ENCODE measurements around the gene APOL4. TPM values are rescaled to one million over a fixed set of nuclear protein-coding genes. Genes with fewer than 3 reads are reported as not detected.
"Not testable (repeated sequence)": the region's sequence is repeated elsewhere in the genome, so short reads cannot be mapped to it uniquely, and the experiment has no call there.

APOL4 gene
- total RNA-seq, 4 donors from 2014 or later: 3.3 to 7.9 (median 6.4) TPM

GRCh38 chr22:36164621-36165020 lies 37.0 kb downstream of the APOL4 start:
- no peak for DNase-seq (ENCODE audit: low spot score in 2 of 2)
- 81% methylated on average over 1 of the region's 1 CpG for WGBS
- no peak overlapping the region for H3K27ac ChIP-seq
- H3K4me3 ChIP-seq: no peak overlapping the region
- no peaks in the 10 kb centered on the region for H3K9me3 ChIP-seq
- H3K4me1 ChIP-seq: peaks cover 28% of the 10 kb centered on the region
- H3K27me3 ChIP-seq: no peaks in the 10 kb centered on the region
- no peaks in the 10 kb centered on the region for H3K36me3 ChIP-seq
- no peak for TF ChIP-seq POLR2A (IDR thresholded peaks at IDR 0.05)
- TF ChIP-seq CTCF (IDR thresholded peaks at IDR 0.05): no peak
- no peak for TF ChIP-seq EP300 (IDR thresholded peaks at IDR 0.05)
- no peak for TF ChIP-seq POLR2AphosphoS5 (IDR thresholded peaks at IDR 0.05)

DNA sequence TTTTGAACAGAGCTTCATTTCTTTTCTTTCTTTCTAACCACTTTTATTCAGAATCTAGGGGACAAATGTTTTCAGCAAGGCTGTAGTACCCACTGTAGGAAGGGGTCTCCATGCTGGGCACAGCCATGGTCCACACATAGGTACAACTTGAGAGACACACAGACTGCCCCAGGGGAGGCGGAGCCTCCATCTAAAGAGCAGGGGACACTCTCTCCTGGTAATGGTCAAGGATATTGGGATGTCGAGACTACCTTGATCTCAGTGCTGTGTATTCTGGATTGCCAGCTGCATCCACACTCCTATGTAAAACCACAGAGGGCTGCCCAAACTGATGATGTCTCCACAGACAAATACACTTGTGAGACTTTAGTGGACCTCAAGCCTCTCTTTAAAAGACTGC lies 38.1 kb downstream of the APOL4 start:
- TF ChIP-seq POLR2A (IDR thresholded peaks at IDR 0.05): no peak
- no peak for TF ChIP-seq POLR2AphosphoS5 (IDR thresholded peaks at IDR 0.05)
- TF ChIP-seq EP300 (IDR thresholded peaks at IDR 0.05): no peak
- no peak for TF ChIP-seq CTCF (IDR thresholded peaks at IDR 0.05)
- H3K36me3 ChIP-seq: no peaks in the 10 kb centered on the region
- H3K9me3 ChIP-seq: no peaks in the 10 kb centered on the region
- H3K27ac ChIP-seq: no peak overlapping the region
- no peak overlapping the region for H3K4me3 ChIP-seq
- H3K4me1 ChIP-seq: peaks cover 40% of the 10 kb centered on the region
- no peak for DNase-seq (ENCODE audit: low spot score in 2 of 2)
- no peaks in the 10 kb centered on the region for H3K27me3 ChIP-seq
- 94% methylated on average over 2 of the region's 2 CpGs for WGBS

DNA sequence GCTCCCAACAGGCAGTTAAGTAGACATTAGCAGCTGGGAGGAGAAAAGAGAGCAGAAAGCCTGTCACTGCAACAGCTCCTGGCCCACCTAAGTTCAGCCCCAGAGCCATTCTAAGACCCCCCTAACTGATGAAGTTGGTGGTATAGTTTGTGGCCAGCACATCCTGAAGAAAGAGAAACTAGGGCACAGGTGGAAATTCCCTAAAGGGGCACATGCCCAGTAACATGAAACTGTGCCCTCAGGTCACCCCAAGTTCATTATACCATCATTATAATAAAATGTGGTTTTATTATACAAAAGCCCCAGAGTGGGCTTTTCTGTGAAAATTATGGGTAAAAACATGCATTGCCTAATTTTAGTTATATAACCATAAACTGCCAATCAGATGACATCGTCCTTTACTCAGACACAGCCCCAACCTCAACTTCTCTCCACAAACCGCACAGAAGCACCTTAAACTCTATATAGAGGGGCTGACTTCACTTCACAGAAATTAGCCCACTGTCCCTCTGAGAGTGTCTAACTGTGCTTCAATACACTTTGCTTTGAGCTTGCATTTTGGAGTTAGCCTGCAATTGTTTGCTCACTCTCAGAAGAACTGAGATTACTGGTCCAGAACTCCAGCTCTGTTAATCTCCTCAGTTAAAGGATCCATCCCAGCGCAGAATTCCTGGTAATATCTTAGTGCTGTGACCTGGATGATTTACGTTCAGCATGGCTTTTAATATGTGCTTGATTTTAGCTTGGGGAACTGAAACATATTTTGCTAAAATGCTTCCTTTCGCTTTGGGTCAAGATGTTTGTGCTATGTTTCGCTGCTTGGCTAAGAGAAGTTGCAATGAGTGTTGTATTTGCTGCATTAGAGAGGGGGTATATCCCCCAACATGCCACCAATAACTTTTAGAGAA lies 39.2 kb downstream of the APOL4 start:
- H3K4me1 ChIP-seq: peaks cover 51% of the 10 kb centered on the region
- H3K36me3 ChIP-seq: no peaks in the 10 kb centered on the region
- H3K4me3 ChIP-seq: no peak overlapping the region
- no peak overlapping the region for H3K27ac ChIP-seq
- WGBS: 88% methylated on average over 6 of the region's 6 CpGs
- TF ChIP-seq CTCF (IDR thresholded peaks at IDR 0.05): no peak
- TF ChIP-seq EP300 (IDR thresholded peaks at IDR 0.05): no peak
- TF ChIP-seq POLR2A (IDR thresholded peaks at IDR 0.05): no peak
- no peak for TF ChIP-seq POLR2AphosphoS5 (IDR thresholded peaks at IDR 0.05)
- H3K9me3 ChIP-seq: no peaks in the 10 kb centered on the region
- no peaks in the 10 kb centered on the region for H3K27me3 ChIP-seq
- no peak for DNase-seq (ENCODE audit: low spot score in 2 of 2)

GRCh38 chr22:36161793-36162126 lies 39.8 kb downstream of the APOL4 start:
- not testable (repeated sequence) for H3K27ac ChIP-seq

GRCh38 chr22:36160499-36160942 lies 41.1 kb downstream of the APOL4 start, which contains the start of gene APOL3:
APOL3 (minus strand) TSS chr22:36160755; CDS start chr22:36149055, 11,700 bp downstream.
- H3K4me3 ChIP-seq: peak within 1 kb of the TSS; percentile 50
- peaks cover 68% of the 10 kb centered on the region for H3K4me1 ChIP-seq
- WGBS: 4% methylated on average over 3 of the region's 3 CpGs
- peak; percentile 88 to 91 for DNase-seq (ENCODE audit: low spot score in 2 of 2)
- no peaks in the 10 kb centered on the region for H3K27me3 ChIP-seq
- H3K9me3 ChIP-seq: no peaks in the 10 kb centered on the region
- TF ChIP-seq POLR2A (IDR thresholded peaks at IDR 0.05) (peak in 1 of 2 donors; percentile 44), EP300 (IDR thresholded peaks at IDR 0.05) (no peak), POLR2AphosphoS5 (IDR thresholded peaks at IDR 0.05) (peak in 1 of 3 donors; percentile 32), CTCF (IDR thresholded peaks at IDR 0.05) (no peak)
- H3K27ac ChIP-seq: peak within 1 kb of the TSS; percentile 79
- H3K36me3 ChIP-seq: no peaks in the 10 kb centered on the region

More at GRCh38 chr22:36161793-36162126, 39.8 kb downstream of the APOL4 start:
- not testable (repeated sequence) for DNase-seq (ENCODE audit: low spot score in 2 of 2); H3K27me3 ChIP-seq; H3K9me3 ChIP-seq; H3K36me3 ChIP-seq; H3K4me3 ChIP-seq
- 70% methylated on average over 5 of the region's 5 CpGs for WGBS
- peaks cover 55% of the 10 kb centered on the region for H3K4me1 ChIP-seq
